ENCODE results near the gene STAG1. TPM values are rescaled to one million over a fixed set of nuclear protein-coding genes. Genes with fewer than 3 reads are reported as not detected.

Gene STAG1
- total and polyA plus RNA-seq, 2 of the 13 experiments (the other 11 are each of a cell fraction or from before 2014, with no cell fraction given), result 6.2 to 25.9 TPM

DNA sequence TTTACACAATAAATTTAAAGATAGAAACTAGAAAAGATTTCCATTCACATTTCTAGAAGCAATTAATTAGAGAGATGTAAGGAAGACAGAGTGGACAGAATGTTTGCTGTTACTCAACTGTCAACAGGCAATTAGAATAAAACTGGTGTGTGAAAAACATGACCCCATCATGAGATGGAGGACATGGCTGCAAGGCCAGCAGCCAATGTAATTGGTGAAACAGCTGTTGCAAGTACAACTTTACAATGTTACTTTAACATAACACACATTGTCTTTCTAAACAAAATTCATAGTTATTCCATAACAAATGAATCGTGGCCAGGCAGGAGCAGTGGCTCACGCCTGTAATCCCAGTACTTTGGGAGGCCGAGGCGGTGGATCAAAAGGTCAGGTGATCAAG is 28.6 kb upstream of the STAG1 start:
- no peak for ATAC-seq
- CTCF ChIA-PET (ENCODE audit: low intra/inter-chr PET ratio, low total read pairs), result no interaction called here
- no peak overlapping the region for H3K4me3 ChIP-seq (replicated peaks in 1 of 3; ENCODE audit: insufficient read depth in 1 of 3, low read depth in 2 of 3, low read length in 3 of 3)
- H2AFZ ChIP-seq (ENCODE audit: low read length), result no peak overlapping the region
- no peaks in the 10 kb centered on the region for H3K9me3 ChIP-seq (ENCODE audit: low read length)
- H3K4me2 ChIP-seq (ENCODE audit: low read depth, low read length), result no peak overlapping the region
- WGBS (ENCODE audit: low lambda C conversion rate), result 50% methylated on average over 4 of the region's 4 CpGs
- no peak for DNase-seq (ENCODE audit: low spot score)
- no peak overlapping the region for H3K9ac ChIP-seq (ENCODE audit: insufficient read depth, low read depth, low read length)
- H4K20me1 ChIP-seq (ENCODE audit: insufficient read depth, low read length), result no peaks in the 10 kb centered on the region
- POLR2A ChIA-PET, result no interaction called here
- H3K79me2 ChIP-seq (ENCODE audit: insufficient read depth, low read length), result no peaks in the 10 kb centered on the region
- no peak for FAIRE-seq
- TF ChIP-seq ZFP36 (IDR thresholded peaks at IDR 0.05; ENCODE audit: borderline replicate concordance, low read depth, low read length, partially characterized antibody) (no peak), ZNF484 (CRISPR knock-in tag; IDR thresholded peaks at IDR 0.05; ENCODE audit: borderline replicate concordance, low read depth) (no peak), SMC3 (IDR thresholded peaks at IDR 0.05; ENCODE audit: low read length) (no peak), ZNF260 (CRISPR knock-in tag; IDR thresholded peaks at IDR 0.05; ENCODE audit: borderline replicate concordance, low read depth) (no peak), MED8 (CRISPR knock-in tag; IDR thresholded peaks at IDR 0.05; ENCODE audit: insufficient replicate concordance) (no peak), REL (CRISPR knock-in tag; conservative IDR thresholded peaks at IDR 0.05) (no peak), CBX1 (IDR thresholded peaks at IDR 0.05; ENCODE audit: low read depth) (no peak), CAMTA2 (CRISPR knock-in tag; IDR thresholded peaks at IDR 0.05; ENCODE audit: borderline replicate concordance) (no peak), GMEB2 (CRISPR knock-in tag; IDR thresholded peaks at IDR 0.05; ENCODE audit: low read depth) (no peak), ZNF792 (CRISPR knock-in tag; IDR thresholded peaks at IDR 0.05) (no peak), SOX5 (CRISPR knock-in tag; IDR thresholded peaks at IDR 0.05; ENCODE audit: borderline replicate concordance) (no peak), ZNF367 (CRISPR knock-in tag; IDR thresholded peaks at IDR 0.05; ENCODE audit: borderline replicate concordance) (no peak), HNRNPLL (IDR thresholded peaks at IDR 0.05; ENCODE audit: low read depth, low read length, poor library complexity, severe bottlenecking) (no peak), CREB3 (CRISPR knock-in tag; IDR thresholded peaks at IDR 0.05) (no peak), RCOR2 (CRISPR knock-in tag; IDR thresholded peaks at IDR 0.05) (no peak), PAX8 (CRISPR knock-in tag; IDR thresholded peaks at IDR 0.05; ENCODE audit: borderline replicate concordance) (no peak)
- TF ChIP-seq, protein P1, sequence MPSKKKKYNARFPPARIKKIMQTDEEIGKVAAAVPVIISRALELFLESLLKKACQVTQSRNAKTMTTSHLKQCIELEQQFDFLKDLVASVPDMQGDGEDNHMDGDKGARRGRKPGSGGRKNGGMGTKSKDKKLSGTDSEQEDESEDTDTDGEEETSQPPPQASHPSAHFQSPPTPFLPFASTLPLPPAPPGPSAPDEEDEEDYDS (CRISPR knock-in tag; IDR thresholded peaks at IDR 0.05), result no peak
- BruUV-seq (replicated peaks), result no TSS peak
- H3K36me3 ChIP-seq (replicated peaks in 1 of 2; ENCODE audit: control insufficient read depth in 1 of 2, insufficient read depth in 2 of 2, low read length in 2 of 2), result no peaks in the 10 kb centered on the region
- H3K4me1 ChIP-seq (ENCODE audit: insufficient read depth, low read length), result no peaks in the 10 kb centered on the region
- in situ Hi-C loops (cut with HindIII; ENCODE audit: extremely low pct_ligation_motif_present, low pct_unique_long_range_greater_than_20kb) (no loop called here), intact Hi-C loops (cut with micrococcal nuclease; ENCODE audit: unreplicated experiment) (no loop called here)
- no peaks in the 10 kb centered on the region for H3K27me3 ChIP-seq (ENCODE audit: control insufficient read depth in 1 of 2, insufficient read depth in 2 of 2, low read length in 2 of 2)
- H3K27ac ChIP-seq (ENCODE audit: extremely low read length, insufficient read depth, low read length), result no peak overlapping the region

All from HepG2 (cell line).